Hematopoietic multipotent progenitor cell treated with erythropoietin and hydrocortisone succinate and interleukin-3 and kit ligand, for 8 days (in vitro differentiated cells): ENCODE results near the gene CDC14B.
"Not testable (repeated sequence)": the region's sequence is repeated elsewhere in the genome, so short reads cannot be mapped to it uniquely, and the experiment has no call there.

Experiments used
- DNase-seq: peaks from one replicate; pipeline ENCODE4 v3.0.0-alpha.2; 2015

Gene CDC14B

GRCh38 chr9:96621618-96622017 lies 2.0 kb upstream of the CDC14B start:
- peak; percentile 21 for DNase-seq

GRCh38 chr9:96620832-96621269 lies 1.2 kb upstream of the CDC14B start:
- DNase-seq = no peak

GRCh38 chr9:96620181-96620514 lies 505 bp upstream of the CDC14B start:
- DNase-seq = no peak

DNA sequence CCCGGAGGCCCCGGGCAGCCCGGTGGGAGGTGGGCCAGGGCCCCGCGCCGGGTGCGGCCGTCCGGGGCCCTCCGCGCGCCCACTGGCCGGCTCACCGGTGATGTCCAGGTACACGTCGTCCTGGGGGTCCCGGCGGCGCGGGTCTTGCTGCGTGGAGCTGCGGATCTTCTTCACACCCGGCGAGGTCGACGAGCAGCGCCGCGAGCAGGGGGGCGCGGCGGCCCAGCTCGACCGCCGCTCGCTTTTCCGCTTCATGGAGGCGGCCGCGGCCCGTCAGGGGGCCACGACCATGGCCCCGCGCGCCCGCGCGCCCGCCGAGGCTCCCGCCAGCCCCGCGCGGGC lies 548 bp downstream of the CDC14B start:
- DNase-seq = no peak

GRCh38 chr9:96618209-96619123 lies 1.2 kb downstream of the CDC14B start:
- no peak for DNase-seq

DNA sequence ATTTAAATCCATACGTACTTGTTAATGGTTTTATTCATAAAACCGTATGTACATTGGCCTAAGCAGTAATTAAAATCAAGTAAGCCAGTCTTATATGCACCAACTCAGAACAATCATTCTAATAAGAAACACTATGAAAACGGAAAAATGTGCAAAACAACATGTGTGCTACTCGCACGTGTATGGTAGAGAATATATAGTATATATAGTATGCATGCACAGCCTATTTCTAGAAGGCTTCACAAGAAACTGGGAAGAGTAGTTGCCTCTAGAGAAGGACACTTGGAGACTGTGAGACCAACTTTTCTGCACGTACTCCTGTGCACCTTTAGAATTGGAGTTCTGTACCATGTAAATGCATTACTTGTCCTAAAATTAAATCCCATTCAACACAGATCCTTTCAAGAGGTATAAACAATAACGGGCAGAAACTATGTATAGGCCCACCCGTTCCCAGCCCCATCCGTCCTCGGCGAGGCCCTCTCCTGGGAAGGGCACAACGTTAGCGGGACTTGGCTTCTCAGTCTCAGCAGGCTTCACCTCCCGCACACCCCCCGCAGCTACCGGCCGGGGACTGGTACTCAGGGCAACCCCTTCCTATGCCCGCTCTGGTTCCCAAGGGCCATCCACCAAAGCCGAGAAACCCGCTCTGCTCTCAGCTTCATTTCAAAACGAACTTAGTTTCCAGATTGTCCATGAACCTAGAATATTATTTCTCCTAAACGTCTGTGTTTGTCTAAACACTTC lies 2.0 kb downstream of the CDC14B start:
- no peak for DNase-seq

- DNase-seq = no peak
Measured at GRCh38 chr9:96616817-96617438, 2.7 kb downstream of the CDC14B start.

GRCh38 chr9:96615411-96615810 lies 4.2 kb downstream of the CDC14B start:
- DNase-seq = no peak

DNA sequence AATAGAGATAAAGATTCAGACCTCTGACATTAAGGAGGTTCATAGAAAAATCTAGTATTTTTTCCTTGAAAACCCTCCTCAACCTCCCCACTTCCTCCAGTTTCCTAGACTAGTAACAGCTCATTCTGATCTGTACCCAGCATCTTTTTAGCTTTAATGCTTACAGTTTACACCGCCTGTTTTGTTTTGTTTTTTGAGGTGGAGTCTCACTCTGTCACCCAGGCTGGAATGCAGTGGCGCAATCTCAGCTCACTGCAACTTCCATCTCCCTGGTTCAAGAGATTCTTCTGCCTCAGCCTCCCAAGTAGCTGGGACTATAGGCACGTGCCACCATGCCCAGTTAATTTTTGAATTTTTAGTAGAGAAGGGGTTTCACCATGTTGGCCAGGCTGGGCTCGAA lies 5.0 kb downstream of the CDC14B start:
- not testable (repeated sequence) for DNase-seq

DNA sequence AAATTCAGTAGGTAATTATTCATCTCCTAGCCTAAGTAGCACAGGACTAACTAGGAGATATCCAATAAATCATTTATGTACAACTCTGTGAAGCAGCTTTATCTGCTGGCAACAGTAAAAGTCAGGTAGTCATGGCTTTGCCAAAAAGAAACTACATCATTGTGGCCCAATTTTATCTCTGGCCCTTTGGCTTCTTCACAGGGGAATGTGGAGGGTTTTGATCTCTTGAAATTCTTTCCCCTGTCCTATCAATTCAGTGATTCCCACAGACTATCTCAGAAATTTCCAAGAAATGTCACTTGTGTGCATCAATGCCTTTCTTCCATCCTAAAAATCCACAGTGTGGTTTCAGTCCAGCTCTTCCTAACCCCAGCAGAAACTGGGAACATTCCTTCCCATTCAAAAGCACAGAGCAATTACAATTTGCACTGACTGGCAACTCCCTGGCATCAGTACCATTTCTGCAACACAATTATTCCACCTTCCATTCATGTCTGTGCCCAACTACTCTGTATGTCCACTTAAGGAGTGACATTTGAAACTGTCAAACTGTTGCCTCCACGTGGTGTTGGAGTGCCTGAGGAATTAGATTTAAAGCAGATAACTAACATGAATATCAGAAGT lies 6.6 kb downstream of the CDC14B start:
- no peak for DNase-seq

DNA sequence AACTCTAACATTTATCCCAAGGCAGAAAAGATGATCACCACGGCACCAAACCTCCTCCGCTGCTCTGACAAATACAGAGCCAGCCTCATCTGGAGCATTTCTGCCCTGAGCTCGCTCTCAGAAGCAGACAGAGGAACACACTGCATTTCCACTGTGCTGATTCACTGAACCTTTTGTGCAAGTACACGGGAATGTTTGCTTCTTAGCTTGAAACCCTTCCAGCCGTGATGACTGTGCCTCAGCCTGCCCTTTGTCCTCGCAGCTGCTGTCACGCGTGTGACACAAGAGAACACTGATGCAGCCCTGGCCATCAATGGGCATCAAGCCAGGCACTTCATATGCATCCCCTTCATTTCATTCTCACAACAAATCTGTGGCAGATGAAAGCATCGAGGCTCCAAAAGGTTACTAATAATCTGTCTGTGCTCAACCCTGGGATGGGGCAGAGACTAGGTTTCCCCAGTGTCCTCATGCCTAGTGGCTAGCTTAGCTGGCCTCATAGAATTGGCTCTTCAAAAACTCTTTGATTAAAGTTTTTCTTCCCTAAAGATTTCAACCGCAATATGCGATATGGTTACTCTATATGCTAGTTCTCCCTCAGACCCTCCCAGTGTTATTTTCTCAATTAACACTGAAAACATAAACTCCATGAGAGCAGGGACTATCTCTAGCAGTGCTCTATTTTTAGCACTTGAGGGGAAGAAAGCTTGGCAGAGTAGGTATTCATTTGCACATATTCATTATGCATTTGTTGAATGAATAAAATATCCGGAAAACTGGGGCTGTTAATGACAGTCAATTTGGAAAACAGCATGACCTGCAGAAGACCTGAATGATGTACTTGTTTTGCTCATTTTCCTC lies 7.3 kb downstream of the CDC14B start:
- DNase-seq = no peak

DNA sequence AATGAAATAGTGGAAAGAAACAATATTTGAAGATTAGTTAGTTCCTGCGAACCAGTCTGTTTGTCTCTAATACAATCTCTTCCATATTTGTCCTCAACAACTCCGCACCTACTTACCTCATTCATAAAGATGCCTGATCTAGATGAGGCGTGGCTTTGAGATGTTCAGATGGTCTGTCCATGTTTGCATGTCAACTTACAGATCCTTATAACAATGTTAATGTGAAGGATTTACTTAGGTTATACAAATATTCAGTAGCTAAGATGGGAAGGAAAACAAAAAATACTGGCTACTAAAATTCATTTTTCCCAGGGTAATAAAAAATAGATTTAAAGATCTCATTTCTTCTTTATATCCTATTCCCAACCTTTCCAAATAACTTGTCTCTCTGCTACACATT lies 8.3 kb downstream of the CDC14B start:
- no peak for DNase-seq

DNA sequence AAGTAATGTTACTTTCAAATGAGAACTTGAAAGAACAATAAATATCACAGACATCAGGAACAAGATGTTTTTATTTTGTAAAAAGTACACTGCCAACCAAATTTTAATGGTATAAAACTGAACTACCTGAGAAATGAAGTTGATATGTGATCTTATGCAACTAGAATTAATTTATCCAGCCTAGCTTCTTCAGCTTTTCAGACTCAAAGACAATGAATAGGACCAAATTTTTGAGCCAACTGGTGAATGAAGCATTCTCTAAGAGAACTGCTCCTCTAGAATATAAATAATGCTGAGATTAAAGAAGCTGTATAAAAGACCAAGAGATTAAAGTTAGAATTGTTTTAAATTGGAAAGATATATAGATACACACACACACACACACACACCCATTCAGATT lies 9.9 kb downstream of the CDC14B start:
- no peak for DNase-seq

- no peak for DNase-seq
Measured at GRCh38 chr9:96607971-96608370, 11.7 kb downstream of the CDC14B start.

- no peak for DNase-seq
Measured at GRCh38 chr9:96605328-96605727, 14.3 kb downstream of the CDC14B start.

- no peak for DNase-seq
Measured at GRCh38 chr9:96604004-96604319, 15.7 kb downstream of the CDC14B start.

DNA sequence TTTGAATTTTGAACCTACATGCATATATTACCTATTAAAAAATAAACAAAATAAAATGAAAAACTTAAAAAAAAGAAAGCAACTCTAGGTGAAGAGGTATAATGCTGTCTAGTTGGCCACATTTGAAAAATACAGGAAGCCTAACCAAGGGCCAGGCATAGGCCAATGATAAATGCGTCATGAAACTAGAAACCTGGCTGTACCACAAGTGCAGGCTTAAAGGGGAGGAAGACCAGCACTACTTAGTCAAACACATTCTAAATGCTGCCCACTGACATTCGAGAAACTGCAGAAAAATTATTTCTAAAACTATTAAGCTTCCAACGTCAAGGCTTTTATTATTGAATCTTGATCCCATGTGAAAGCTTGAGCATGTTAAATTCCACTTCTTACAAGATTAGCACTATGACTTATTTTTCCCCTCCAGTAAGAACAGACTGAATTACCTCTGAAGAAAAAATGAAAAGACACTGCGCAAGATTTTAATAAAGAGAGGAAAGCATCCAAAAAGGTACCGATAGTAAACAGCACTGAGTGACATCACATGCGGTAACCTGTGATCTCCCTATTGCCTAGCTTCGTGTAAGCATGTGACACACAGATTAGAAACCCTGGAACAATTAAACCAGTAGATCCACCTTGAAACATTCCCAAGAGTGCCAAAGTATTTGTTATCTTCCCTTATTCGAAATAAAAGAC lies 16.2 kb downstream of the CDC14B start:
- DNase-seq = no peak

DNA sequence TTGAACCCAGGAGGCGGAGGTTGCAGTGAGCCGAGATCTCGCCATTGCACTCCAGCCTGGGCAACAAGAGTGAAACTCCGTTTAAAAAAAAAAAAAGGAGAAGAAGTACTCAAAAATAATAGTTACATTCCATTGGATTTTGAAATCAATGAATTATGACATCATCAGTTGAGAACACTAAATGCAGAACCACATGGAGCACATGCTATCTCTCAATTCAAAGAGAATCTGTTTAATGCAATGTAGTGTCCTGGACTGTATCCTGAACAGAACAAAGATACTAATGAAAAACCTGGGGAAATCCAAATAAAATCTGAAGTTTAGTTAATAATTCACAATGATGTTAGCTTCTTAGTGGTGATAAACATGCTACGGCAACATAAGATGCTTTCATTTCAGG lies 20.3 kb downstream of the CDC14B start:
- no peak for DNase-seq

DNA sequence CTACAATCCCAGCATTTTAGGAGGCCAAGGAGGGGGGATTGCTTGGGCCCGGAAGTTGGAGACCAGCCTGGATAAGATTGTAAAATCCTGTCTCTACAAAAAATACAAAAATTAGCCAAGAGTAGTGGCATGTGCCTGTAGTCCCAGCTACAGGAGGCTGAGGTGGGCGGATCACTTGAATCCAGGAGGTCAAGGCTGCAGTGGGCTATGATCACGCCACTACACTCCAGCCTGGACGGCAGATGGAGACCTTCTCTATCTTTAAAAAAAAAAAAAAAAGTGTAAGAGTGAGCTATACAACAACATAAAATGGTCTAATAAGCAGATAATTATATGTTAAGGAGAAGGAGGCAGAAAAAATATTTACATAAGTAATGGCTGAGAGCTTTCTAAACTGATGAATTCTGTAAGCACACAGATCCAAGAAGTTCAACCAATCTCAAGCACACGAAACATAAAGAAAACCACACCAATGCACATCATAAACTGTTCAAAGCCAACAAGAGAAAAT lies 23.0 kb downstream of the CDC14B start:
- no peak for DNase-seq

- DNase-seq = no peak
Measured at GRCh38 chr9:96587338-96588315, 32.0 kb downstream of the CDC14B start.

GRCh38 chr9:96585426-96585825 lies 34.2 kb downstream of the CDC14B start:
- no peak for DNase-seq
